ENCODE data around the gene YY1.
"Not testable (repeated sequence)": the region's sequence is repeated elsewhere in the genome, so short reads cannot be mapped to it uniquely, and the experiment has no call there.

YY1 gene

DNA sequence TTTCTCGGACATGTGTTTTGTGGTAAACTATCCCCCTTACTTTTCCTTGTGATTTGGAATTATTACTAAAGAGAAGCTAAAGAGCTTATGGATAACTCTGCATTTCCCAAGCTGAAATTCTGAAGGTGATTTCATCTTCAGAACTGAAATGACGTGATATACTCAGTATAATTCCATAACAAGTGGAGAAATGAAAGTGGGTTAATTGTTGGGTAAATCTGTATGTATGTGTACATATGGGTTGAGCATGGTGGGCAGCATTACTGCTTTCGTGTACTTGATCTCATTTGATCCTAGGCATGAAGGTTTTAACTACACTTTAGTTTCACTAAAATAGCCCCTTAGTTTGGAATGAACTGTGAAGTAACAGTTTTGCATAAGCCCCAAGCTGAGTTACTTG, 4.1 kb downstream of the YY1 start:
- no peak for DNase-seq (ENCODE audit: low read depth)

DNA sequence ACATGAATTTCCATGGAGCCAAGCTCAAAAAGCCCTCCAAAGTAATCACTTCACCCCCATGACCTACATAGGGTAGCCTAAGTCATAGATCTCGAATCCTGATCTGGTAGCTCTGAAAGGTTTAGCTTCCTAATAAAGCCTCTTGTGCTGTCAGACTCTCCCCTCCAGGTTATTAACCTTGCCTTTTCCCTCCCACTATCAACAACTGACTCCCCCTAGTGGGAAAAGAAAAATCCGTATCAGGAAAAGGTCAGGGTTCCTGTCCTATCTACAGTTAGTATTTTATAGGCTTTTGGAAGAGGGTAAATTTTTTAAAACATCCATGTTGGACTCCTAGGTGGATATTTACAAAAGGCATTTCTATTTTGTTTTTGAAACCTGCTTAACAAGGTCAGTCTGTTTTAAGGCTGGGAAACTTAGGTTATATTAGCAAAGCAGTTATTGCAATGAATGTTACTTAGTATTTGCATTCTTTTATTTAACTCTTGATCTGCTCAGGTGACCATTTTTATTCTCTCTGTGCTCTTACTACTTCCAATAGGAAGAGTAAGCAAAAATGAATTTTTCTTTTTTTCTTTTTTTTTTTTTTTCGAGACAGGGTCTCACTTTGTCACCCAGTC, 8.0 kb downstream of the YY1 start:
- DNase-seq (ENCODE audit: low read depth) = no peak

DNA sequence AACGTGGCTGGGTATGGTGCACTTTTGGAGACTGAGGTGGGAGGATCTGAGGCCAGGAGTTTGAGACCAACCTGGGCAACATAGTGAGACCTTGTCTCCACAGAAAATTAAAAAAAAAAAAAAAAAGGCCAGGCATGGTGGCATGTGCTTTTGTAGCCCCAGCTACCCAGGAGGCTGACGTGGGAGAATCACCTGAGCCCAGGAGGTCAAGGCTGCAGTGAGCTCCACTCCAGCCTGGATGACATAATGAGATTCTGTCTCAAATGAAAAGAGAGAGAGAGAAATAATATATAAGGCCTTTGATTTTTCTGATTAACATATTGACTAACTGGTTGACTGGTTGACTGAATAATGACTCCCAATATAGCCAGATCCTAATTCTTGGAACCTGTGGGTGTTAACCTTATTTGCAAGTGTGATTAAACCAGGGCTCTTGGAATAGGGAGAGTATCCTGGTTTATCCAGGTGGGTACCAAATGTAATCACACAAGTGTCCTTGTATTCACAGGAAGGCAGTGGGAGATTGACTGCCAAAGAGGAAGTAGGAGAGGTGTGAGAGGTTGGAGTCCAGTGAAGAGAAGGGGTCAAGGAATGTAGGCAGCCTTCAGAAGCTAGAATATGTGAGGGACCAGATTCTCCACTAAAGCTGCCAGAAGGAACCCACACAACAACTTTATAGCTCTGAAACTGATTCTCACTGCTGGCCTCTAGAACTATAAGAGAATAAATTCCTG, 12.0 kb downstream of the YY1 start:
- DNase-seq (ENCODE audit: low read depth) = no peak

DNA sequence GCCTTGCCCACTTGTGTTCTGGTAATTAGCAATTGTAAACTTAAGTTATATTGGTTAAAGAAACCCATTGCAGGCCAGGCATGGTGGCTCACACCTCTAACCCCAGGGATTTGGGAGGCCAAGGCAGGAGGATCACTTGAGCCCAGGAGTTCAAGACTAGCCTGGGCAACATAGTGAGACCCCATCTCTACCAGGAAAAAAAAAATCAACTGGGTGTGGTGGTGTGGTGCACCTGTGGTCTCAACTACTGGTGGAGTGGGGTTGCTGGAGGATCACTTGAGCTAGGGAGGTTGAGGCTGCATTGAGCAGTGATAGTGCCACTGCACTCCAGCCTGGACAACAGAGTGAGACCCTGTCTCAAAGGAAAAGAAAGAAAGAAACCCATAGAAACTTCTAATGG, 13.7 kb downstream of the YY1 start:
- no peak for DNase-seq (ENCODE audit: low read depth)

DNA sequence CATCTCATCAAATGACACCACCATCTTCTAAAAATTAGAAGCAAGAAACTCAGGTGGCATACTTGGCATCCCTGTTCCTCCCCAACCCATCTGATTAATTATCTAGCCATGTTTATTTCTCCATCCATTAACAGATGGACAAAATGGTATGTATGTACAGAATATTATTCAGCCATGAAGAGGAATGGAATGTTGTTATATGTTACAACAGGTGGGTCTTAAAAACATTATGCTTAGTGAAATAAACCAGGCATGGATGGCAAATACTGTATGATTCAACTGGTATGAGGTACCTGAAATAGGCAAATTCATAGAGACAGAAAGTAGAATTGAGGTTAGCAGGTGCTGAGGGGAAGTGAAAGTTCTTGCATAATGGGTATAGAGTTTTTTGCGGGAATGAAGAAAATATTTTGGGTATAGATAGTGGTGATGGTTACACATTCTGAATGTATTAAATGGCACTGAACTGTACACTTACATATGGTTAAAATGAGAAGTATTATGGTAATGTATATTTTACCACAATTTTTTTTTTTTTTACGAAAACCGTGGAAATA, 17.5 kb downstream of the YY1 start:
- no peak for DNase-seq (ENCODE audit: low read depth)

DNA sequence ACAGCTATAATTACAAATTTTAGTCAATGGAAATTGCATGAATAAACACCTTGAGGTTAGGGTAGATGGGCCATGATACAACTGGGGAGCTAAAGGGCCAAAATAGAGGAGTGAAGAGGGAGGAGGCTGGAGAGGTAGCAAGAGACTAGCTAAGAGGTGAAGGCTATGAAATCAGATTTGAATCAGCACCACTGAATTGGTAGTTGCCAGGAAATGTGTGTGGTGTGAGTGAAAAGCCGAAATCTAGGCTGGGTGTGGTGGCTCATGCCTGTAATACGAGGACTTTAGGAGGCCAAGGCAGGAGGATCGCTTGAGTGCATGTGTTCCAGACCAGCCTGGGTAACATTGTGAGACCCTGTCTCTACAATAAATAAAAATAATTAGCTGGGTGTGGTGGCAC, 22.7 kb downstream of the YY1 start:
- no peak for DNase-seq (ENCODE audit: low read depth)

DNA sequence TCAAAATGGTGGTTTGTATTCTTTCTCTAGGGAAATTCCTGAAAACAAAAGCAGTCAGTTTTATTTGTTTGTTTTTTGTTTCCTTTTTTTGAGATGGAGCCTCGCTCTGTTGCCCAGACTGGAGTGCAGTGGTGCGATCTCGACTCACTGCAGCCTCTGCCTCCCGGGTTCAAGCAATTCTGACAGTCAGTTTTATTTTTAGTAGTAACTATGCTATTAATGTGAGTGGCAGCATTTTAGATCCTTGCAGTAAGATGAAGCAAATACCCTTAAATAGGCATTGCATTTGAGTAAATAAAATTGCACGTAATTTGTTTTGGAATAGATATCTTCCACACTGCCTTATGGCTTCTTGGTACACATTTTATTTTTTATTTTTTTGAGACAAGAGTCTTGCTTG, 23.6 kb downstream of the YY1 start:
- no peak for DNase-seq (ENCODE audit: low read depth)

DNA sequence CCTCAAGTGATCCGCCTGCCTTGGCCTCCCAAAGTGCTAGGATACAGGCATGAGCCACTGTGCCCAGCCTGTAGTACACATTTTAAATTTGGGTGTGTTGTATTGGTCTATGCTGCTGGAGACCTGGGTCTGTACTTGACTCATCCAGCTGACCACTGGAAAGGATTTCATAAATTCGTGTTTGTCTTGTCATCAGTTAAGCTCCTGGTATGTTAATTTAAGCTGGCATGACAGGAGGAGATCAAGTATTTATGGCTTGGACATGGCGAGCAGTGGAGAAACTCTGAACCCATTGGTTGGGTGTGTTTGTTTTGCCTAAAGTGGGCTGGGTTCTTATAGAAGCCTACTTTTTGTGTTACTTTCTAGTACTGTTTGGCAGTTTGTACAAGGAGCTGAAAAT, 24.2 kb downstream of the YY1 start:
- no peak for DNase-seq (ENCODE audit: low read depth)

DNA sequence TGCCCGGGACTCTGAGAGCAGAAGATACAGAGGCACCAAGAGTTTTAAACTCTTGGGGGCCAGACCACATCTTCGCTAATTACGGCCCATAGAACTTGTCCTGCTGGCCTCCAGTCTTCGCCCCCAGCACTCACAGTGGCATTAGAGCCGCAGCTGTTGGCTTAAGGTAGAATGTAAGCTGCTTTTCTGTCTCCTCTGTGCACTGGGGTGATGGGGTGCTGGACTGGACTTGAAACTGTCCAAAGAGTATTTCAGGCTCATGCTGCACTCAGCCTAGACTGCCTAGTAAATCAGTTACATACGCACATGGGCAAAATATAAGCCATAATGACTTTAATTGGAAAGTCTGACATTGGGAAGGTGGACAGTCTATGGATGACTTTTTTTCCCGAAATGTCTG, 29.0 kb downstream of the YY1 start:
- DNase-seq (ENCODE audit: low read depth) = no peak

DNA sequence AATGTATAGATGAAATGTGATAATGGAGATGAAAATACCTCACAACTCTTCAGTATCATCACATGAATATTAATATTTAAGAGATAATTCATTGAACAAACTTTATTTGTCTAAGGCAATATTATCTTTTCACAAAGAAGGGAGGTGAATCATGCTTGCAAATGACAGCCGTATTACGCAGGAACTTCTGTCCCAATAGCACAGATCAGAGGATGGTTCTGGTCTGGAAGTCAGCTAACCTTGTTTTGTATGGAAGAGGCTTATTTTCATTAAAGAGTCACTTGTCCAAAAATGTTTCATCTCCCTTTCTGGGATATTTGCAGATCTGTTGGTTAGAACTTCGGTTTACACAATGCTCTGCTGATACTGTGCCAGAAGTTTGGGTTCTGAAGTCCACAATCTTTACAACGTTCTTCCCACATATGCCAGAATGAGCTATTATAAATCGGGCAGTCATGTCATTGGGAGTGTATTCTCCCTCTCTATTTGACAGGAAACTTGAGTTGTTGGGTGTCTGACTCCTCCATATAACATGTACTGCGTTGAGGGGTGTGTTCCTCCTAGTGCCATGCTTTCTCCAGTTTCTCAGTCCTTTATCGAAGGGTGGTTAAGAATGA, 29.8 kb downstream of the YY1 start:
- DNase-seq (ENCODE audit: low read depth) = no peak

DNA sequence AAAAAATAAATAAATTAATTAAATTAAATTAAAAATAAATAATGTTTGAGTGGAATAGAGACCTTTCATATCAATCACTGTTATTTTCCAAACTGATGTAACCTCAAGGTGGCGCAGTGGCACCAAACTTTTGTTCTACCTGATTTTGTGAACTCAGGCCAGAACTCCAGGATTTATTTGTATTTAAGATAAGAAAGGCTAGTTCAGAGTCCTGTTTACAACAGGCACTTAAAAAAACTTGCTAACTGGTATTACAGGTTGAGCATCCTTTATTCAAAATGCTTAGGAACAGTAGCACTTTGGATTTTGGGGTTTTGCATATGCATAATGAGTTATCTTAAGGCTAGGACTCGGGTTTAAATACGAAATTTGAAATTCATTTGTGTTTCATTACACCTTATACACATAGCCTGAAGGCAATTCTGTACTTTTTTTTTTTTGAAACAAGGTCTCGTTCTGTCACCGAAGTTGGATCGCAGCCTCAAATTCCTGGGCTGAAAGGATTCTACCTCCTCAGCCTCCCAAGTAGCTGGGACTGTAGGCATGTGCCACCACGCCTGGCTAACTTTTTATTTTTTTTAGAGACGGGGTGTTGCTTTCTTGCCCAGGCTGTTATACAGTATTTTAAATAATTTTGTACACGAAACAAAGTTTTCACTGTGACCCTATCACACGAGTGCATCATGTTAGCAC, 32.4 kb downstream of the YY1 start:
- no peak for DNase-seq (ENCODE audit: low read depth)

DNA sequence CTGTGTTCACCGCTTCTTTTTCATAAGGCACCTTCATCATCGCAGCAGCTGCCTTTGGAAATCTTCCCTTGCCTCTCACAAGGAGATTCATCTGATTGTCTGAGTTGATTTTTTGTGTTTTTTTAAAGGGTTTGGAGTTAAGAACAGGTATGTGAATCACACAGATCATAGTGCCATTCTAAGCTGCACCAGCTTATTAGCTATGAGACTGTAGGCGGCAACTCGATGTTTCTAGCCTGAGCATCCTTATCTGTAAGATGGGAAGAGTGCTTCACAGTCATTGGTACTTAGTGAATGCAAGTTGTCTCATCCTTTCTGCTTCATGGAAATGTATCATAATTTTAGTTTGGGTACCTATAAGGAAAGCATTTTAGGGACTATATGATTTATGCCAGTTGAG, 35.3 kb downstream of the YY1 start:
- DNase-seq (ENCODE audit: low read depth) = no peak

DNA sequence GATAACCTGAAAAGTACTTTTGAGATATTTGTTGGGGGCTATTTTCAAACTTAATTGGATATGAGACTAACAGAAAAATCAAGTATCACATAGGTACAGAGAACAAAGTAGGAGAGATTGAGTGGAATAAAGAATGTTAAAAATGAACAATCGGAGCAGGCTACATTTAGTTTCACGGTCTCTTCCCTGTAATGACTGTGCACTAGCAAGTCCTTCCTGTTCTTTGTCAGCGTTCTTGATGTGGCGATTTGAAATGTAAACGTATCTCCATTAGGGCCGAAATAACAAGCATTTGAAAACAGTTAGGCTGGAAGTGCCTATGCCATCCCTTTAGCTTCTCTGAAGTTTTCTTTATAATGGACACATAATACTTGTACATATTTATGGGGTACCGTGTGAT, 36.3 kb downstream of the YY1 start:
- no peak for DNase-seq (ENCODE audit: low read depth)

DNA sequence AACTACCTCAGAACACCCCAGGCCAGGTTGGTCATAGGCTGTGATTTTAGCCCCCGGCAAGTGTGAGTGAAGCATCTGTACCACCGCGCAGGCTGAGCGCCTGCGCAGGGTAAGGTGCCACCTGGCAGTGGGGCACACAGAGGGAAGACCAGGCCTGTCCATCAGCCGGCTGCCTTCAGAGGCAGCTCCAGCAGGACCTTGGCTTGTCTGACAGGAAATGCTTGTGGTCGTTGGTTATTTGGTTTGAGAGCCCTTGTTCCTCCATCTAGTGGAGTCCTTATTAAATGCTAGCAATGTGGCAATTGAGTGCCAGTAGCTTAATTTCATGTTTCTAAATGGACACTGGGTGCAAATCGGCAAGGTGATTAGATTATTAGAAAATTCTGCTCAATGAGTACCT, 39.8 kb downstream of the YY1 start:
- DNase-seq (ENCODE audit: low read depth) = no peak

DNA sequence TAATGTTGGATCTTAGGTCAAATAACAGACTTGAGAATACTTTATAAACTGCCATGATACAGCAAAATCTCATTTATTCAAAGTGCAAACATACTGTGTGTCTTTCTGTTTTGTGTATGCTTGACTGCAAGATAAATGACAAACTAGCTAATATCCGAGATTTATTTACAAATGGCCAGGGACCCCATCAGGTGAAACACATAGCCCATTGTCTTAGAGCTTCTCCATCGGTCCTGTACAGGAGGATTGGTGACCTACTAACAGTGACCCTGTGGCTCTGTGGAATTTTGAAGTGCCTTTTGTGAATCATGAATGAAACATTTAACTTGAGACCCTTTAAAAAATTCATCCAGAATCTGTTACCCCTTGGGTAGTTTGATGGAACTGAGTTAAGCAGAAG, 40.2 kb downstream of the YY1 start:
- no peak for DNase-seq (ENCODE audit: low read depth)

DNA sequence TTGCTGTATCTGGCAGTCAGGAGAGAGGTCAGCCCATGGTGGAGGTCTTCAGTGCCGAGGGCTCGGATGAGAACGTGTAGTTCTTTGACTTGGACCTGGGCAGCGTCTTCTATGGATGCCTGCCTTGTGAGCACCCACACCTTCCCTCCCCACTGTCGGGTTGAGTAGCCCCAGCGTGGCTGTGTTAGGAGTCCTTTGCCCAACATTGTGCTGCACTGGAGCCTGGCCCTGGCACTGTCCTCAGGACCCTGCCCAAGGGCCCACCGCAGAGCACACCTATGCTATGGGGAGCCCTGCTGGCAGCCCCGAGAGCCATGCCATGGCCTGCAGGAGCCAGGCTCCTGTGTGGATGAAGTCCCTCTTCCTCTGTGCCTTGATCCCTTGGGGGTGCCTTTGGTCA, 40.6 kb downstream of the YY1 start:
- no peak for DNase-seq (ENCODE audit: low read depth)

DNA sequence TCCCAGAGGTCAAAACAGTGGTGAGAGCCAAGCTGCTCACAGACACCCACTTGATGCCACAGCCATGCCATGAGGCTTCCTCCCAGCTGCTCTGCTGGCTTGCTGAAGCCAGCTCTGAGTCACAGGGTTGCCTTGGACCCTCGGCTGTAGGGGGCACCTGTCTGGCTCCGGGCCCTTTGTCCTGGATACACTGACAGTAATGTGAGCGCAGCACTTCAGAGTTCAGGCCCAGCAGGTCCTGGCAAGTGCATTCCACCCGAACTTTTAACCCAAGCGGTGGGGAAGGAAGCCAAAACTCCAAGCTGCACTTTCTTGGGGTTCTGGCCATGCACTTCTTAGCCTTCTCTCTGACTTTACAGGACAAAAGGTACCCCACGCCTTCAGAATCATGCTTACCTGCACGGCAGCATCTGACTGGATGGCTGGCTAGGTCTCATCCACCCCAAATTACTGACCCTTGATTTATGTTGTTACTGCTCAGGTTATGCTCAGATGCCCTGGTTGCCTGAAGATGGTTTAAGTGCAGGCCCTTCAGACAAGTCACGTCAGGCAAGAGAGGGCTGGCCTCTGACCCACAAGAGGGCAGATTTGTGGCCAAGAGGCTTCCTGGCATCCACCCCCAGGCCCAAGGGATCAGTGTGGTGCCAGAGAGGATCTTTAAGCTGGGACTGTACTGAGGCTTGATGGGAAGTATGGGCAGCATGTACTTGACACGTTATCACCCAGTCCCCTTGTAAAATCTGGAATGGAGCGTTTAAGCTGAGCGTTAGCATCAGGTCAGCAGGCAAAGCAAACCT, 42.5 kb downstream of the YY1 start:
- DNase-seq (ENCODE audit: low read depth) = no peak

DNA sequence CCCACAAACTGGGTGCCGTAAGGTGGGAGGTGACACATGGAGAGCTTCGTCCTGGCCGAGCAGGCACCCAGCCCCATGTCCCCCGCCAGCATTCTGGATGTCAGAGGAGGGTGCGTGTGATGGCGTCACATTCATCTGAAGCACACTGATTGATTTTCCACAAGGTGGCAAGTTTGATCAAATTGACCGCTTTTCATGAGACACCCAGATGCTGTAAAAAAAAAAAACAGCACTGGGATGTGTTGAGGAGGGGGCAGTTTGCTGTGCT, 43.1 kb downstream of the YY1 start:
- DNase-seq (ENCODE audit: low read depth) = no peak

DNA sequence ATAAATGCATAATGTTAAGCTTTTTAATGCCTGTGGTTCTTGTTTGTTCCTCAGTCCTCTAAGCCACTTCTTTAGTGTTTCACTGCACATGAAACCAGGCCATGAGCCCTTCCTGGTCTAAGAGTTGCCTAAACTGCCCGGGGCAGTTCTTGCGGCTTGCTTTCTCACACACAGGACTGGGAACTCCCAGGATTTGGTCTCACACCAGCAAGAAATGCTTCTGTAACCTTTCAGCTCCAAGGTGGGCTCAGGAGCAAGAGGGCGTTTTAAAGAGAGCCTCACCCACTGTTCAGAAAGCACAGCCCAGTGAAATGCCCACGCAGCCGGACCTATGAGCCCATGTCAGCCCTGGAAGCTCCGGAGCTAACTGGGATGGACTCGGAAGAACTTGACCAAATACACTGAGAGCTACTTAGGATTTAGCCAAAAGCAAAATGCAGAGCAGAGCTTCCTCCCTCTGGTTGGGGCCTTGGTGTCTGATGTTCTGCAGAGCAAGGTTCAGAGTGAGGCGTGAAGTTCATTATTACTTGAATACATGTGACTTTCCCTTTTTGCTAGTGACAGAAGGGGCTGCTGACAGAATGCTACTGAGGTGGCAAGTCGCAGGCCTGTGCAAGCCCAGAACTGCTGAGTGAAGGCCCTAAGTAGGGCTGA, 43.9 kb downstream of the YY1 start:
- DNase-seq (ENCODE audit: low read depth) = no peak

DNA sequence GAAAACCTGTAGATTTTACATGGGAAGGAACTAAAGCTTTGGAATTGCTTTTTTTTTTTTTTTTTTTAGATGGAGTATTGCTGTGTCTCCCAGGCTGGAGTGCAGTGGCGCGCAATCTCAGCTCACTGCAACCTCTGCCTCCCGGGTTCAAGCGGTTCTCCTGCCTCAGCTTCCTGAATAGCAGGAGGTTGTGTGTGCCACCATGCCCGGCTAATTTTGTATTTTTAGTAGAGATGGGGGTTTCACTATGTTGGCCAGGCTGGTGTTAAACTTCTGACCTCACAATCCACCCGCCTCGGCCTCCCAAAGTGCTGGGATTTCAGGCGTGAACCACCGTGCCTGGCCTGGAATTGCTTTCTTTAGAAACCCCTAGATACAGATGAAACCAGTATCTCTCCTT, 44.5 kb downstream of the YY1 start:
- DNase-seq (ENCODE audit: low read depth) = not testable (repeated sequence)

DNA sequence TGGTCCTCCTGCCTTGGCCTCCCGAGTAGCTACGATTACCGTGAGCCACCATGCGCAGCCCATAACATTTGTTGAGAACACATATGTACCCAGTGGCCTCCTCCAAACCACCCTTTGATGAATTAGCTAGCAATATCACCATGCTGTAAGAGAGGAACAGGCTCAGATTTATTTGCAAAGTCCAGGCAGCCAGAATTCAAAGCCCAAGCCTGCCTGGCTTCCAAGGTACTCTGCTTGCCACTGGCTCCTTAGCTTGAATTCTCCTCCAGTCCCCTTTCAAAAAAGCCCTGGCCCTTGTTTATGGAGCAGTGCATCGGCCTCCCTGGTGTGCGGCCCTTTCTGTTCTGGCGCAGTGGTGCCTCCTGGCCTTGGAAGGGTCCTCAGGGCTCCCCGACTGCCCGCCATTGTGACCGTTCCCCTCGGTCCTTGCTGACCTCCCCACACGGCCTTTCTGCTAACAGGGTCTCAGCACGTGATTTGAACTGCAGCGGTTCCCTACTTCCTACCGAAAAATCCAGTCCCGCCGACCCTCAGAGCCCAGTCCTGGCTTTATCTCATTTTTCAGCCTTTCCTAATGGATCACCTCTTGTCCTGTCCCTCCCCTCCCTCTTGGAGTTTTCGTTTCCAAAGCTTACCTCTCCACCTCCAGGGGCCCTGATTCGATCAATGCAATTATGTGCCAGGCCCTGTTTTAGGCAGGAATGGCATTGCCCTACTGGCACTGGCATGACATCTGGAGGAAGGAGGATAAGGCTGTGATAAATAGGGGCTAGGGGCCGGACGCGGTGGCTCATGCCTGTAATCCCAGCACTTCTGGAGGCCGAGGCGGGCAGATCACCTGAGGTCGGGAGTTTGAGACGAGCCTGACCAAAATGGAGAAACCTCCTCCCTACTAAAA, 45.3 kb downstream of the YY1 start:
- no peak for DNase-seq (ENCODE audit: low read depth)
